ENCODE measurements around the gene ESRRG.

ESRRG gene

DNA sequence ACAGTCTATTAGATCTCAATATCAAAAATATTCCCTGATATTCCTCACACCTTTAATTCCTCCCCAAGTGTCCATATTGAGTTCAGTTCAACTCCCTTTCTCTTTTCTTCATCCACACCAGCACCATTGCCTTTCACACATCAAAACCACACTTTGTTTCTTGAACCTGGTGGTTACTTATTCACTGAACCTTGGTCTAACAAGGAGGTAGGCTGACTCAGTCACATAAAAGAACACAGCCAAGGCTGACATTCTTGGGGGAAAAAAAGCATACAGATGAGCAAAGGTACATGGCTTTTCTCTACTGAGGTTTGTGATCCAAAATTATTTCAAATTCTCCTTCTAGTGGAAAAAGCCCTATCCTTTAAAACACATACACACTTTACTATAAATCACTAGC is 168.3 kb downstream of the ESRRG start:
- Histone ChIP-seq H3K4me2 (ENCODE audit: insufficient read depth, low read length) (no peak overlapping the region), H3K36me3 (ENCODE audit: insufficient read depth, low read length) (no peaks in the 10 kb centered on the region), H4K20me1 (ENCODE audit: insufficient read depth, low read length) (no peaks in the 10 kb centered on the region), H2AFZ (ENCODE audit: low read depth, low read length) (no peak overlapping the region), H3K27me3 (ENCODE audit: insufficient read depth, low read length, poor library complexity) (no peaks in the 10 kb centered on the region), H3K9me3 (ENCODE audit: insufficient read depth, low read length, severe bottlenecking) (no peaks in the 10 kb centered on the region), H3K4me1 (ENCODE audit: insufficient read depth, low read length) (no peaks in the 10 kb centered on the region), H3K79me2 (ENCODE audit: insufficient read depth, low read length) (no peaks in the 10 kb centered on the region), H3K27ac (ENCODE audit: low read length) (no peak overlapping the region), H3K9ac (ENCODE audit: low read depth, low read length) (no peak overlapping the region), H3K4me3 (ENCODE audit: low read depth in 1 of 2, low read length in 2 of 2) (no peak overlapping the region)
- DNase-seq (no peak), ATAC-seq (ENCODE audit: insufficient read depth, low read depth) (no peak)
- TF ChIP-seq EZH2 (IDR thresholded peaks at IDR 0.05; ENCODE audit: borderline replicate concordance, low read depth, low read length, severe bottlenecking) (no peak), CTCF (IDR thresholded peaks at IDR 0.05; ENCODE audit: borderline replicate concordance, extremely low read depth, low read length, poor library complexity, severe bottlenecking) (no peak)

DNA sequence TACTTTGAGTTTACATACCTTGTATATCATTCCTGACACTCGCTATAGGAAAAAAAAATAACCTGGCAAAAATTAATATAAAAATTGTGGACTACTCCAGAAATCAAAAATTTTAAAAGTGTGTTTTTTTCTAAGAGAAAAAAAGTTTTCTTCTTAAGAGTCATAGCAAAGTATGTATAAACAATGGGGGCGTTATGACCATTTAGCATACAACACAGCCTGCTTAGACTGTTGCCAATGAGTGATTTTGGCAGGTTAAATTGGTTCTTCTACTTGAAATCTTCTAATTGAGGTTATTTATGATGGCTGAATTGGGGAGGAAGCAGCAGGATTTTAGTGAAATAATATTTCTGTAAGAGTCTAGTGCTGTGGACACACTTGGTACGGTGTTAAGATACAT is 169.5 kb downstream of the ESRRG start:
- no peak for ATAC-seq (ENCODE audit: insufficient read depth, low read depth)
- Histone ChIP-seq H3K9ac (ENCODE audit: low read depth, low read length) (no peak overlapping the region), H3K4me1 (ENCODE audit: insufficient read depth, low read length) (no peaks in the 10 kb centered on the region), H3K4me2 (ENCODE audit: insufficient read depth, low read length) (no peak overlapping the region), H3K79me2 (ENCODE audit: insufficient read depth, low read length) (no peaks in the 10 kb centered on the region), H3K36me3 (ENCODE audit: insufficient read depth, low read length) (no peaks in the 10 kb centered on the region), H4K20me1 (ENCODE audit: insufficient read depth, low read length) (no peaks in the 10 kb centered on the region), H3K9me3 (ENCODE audit: insufficient read depth, low read length, severe bottlenecking) (no peaks in the 10 kb centered on the region), H2AFZ (ENCODE audit: low read depth, low read length) (no peak overlapping the region), H3K4me3 (ENCODE audit: low read depth in 1 of 2, low read length in 2 of 2) (no peak overlapping the region), H3K27ac (ENCODE audit: low read length) (no peak overlapping the region), H3K27me3 (ENCODE audit: insufficient read depth, low read length, poor library complexity) (no peaks in the 10 kb centered on the region)
- no peak for DNase-seq
- TF ChIP-seq EZH2 (IDR thresholded peaks at IDR 0.05; ENCODE audit: borderline replicate concordance, low read depth, low read length, severe bottlenecking), result no peak
- TF ChIP-seq CTCF (IDR thresholded peaks at IDR 0.05; ENCODE audit: borderline replicate concordance, extremely low read depth, low read length, poor library complexity, severe bottlenecking), result no peak

- no peak overlapping the region for H3K4me3 ChIP-seq (ENCODE audit: low read depth in 1 of 2, low read length in 2 of 2)
- no peaks in the 10 kb centered on the region for H3K4me1 ChIP-seq (ENCODE audit: insufficient read depth, low read length)
- H3K79me2 ChIP-seq (ENCODE audit: insufficient read depth, low read length), result no peaks in the 10 kb centered on the region
- no peak for ATAC-seq (ENCODE audit: insufficient read depth, low read depth)
- H3K36me3 ChIP-seq (ENCODE audit: insufficient read depth, low read length), result no peaks in the 10 kb centered on the region
- H2AFZ ChIP-seq (ENCODE audit: low read depth, low read length), result no peak overlapping the region
- no peak for DNase-seq
- no peaks in the 10 kb centered on the region for H3K27me3 ChIP-seq (ENCODE audit: insufficient read depth, low read length, poor library complexity)
- no peak overlapping the region for H3K4me2 ChIP-seq (ENCODE audit: insufficient read depth, low read length)
- H4K20me1 ChIP-seq (ENCODE audit: insufficient read depth, low read length), result no peaks in the 10 kb centered on the region
- no peak overlapping the region for H3K27ac ChIP-seq (ENCODE audit: low read length)
- no peak overlapping the region for H3K9ac ChIP-seq (ENCODE audit: low read depth, low read length)
- no peak for TF ChIP-seq EZH2 (IDR thresholded peaks at IDR 0.05; ENCODE audit: borderline replicate concordance, low read depth, low read length, severe bottlenecking)
- TF ChIP-seq CTCF (IDR thresholded peaks at IDR 0.05; ENCODE audit: borderline replicate concordance, extremely low read depth, low read length, poor library complexity, severe bottlenecking), result no peak
- no peaks in the 10 kb centered on the region for H3K9me3 ChIP-seq (ENCODE audit: insufficient read depth, low read length, severe bottlenecking)
Measured at GRCh38 chr1:216553040-216553439, 170.2 kb downstream of the ESRRG start.

DNA sequence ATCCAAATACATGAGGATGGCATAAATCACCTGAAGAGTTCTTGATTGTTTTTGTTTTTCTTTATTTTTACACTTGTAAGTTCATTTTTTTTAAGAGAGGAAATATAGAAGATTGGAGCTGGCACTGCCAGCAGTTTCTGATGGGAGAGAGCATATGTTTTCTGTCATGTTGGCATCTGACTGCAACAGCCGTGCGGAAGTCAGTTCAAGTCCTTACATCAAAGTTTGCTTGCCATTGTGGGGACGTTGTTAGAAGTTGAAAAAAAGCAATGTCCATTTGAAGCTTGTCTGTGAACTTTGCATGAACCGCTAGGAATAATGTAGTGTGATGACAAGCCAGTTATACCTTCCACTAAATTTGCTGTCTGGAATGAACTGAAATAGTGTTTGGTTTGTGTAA is 173.4 kb downstream of the ESRRG start:
- TF ChIP-seq CTCF (IDR thresholded peaks at IDR 0.05; ENCODE audit: borderline replicate concordance, extremely low read depth, low read length, poor library complexity, severe bottlenecking) (no peak), EZH2 (IDR thresholded peaks at IDR 0.05; ENCODE audit: borderline replicate concordance, low read depth, low read length, severe bottlenecking) (no peak)
- ATAC-seq (ENCODE audit: insufficient read depth, low read depth) (no peak), DNase-seq (no peak)
- no peak overlapping the region for H3K4me3 ChIP-seq (ENCODE audit: low read depth in 1 of 2, low read length in 2 of 2)
- no peaks in the 10 kb centered on the region for H3K36me3 ChIP-seq (ENCODE audit: insufficient read depth, low read length)
- H3K9me3 ChIP-seq (ENCODE audit: insufficient read depth, low read length, severe bottlenecking), result no peaks in the 10 kb centered on the region
- H3K4me2 ChIP-seq (ENCODE audit: insufficient read depth, low read length), result no peak overlapping the region
- H3K27me3 ChIP-seq (ENCODE audit: insufficient read depth, low read length, poor library complexity), result no peaks in the 10 kb centered on the region
- H3K9ac ChIP-seq (ENCODE audit: low read depth, low read length), result no peak overlapping the region
- H3K4me1 ChIP-seq (ENCODE audit: insufficient read depth, low read length), result no peaks in the 10 kb centered on the region
- H2AFZ ChIP-seq (ENCODE audit: low read depth, low read length), result no peak overlapping the region
- H3K27ac ChIP-seq (ENCODE audit: low read length), result no peak overlapping the region
- H3K79me2 ChIP-seq (ENCODE audit: insufficient read depth, low read length), result no peaks in the 10 kb centered on the region
- H4K20me1 ChIP-seq (ENCODE audit: insufficient read depth, low read length), result no peaks in the 10 kb centered on the region

Measured in DND-41 (cell line).